ENCODE measurements around the gene MGAT1. TPM values are rescaled to one million over a fixed set of nuclear protein-coding genes. Genes with fewer than 3 reads are reported as not detected.

Gene MGAT1
- polyA plus RNA-seq, 1 donor from 2014 or later, result 31.8 TPM

DNA sequence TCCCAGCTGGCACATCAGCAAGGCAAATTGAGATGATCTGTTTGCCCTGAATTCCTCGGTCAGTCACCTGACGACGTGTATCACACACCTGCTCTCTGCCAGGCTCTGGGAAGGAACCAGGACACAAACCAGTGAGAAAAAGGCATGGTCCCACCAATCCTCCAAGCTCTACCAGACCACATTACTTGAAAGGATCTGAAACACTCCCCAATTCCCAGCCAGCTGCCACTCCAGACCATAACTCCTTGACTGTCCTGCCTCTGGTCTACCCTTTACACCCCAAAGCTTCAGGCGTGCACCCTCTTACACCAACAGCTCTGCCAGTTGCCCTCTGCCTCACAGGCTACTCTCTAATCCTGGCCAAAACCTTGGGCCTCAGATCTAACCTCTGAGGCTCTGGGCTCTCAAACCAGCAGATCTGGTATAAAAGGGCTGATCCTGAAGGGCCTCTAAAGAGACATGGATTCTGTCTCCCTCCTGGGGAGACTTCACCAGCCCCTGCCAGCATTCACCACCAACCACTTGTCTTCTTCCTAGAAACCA lies 6.8 kb downstream of the MGAT1 start:
- no peaks in the 10 kb centered on the region for H3K9me2 ChIP-seq (ENCODE audit: insufficient read depth, low read length)
- H3K27ac ChIP-seq (ENCODE audit: low read length), result no peak overlapping the region
- H3K27me3 ChIP-seq (ENCODE audit: insufficient read depth, low read depth, low read length), result no peaks in the 10 kb centered on the region
- H3K4me3 ChIP-seq (ENCODE audit: low read length), result no peak overlapping the region
- no peaks in the 10 kb centered on the region for H4K20me1 ChIP-seq (ENCODE audit: insufficient read depth)
- no peaks in the 10 kb centered on the region for H3K9me3 ChIP-seq (ENCODE audit: low read length)
- H3K9ac ChIP-seq (ENCODE audit: low read length), result no peak overlapping the region
- no peak overlapping the region for H2AFZ ChIP-seq (ENCODE audit: low read depth, low read length)
- H3K4me2 ChIP-seq (ENCODE audit: low read length), result no peak overlapping the region
- H3K79me2 ChIP-seq (replicated peaks; ENCODE audit: insufficient read depth, low read length), result peaks cover 23% of the 10 kb centered on the region
- TF ChIP-seq TAF1 (IDR thresholded peaks at IDR 0.05; ENCODE audit: low read depth) (no peak), EZH2 (IDR thresholded peaks at IDR 0.05; ENCODE audit: borderline replicate concordance, insufficient read depth, low read length, poor library complexity, severe bottlenecking) (no peak), MXI1 (conservative IDR thresholded peaks at IDR 0.05; ENCODE audit: poor library complexity, severe bottlenecking) (no peak), POLR2AphosphoS5 (IDR thresholded peaks at IDR 0.05) (no peak), RAD21 (conservative IDR thresholded peaks at IDR 0.05) (no peak), EP300 (conservative IDR thresholded peaks at IDR 0.05; ENCODE audit: poor library complexity, severe bottlenecking) (no peak)
- TF ChIP-seq, protein P1, sequence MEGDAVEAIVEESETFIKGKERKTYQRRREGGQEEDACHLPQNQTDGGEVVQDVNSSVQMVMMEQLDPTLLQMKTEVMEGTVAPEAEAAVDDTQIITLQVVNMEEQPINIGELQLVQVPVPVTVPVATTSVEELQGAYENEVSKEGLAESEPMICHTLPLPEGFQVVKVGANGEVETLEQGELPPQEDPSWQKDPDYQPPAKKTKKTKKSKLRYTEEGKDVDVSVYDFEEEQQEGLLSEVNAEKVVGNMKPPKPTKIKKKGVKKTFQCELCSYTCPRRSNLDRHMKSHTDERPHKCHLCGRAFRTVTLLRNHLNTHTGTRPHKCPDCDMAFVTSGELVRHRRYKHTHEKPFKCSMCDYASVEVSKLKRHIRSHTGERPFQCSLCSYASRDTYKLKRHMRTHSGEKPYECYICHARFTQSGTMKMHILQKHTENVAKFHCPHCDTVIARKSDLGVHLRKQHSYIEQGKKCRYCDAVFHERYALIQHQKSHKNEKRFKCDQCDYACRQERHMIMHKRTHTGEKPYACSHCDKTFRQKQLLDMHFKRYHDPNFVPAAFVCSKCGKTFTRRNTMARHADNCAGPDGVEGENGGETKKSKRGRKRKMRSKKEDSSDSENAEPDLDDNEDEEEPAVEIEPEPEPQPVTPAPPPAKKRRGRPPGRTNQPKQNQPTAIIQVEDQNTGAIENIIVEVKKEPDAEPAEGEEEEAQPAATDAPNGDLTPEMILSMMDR (IDR thresholded peaks at IDR 0.05; ENCODE audit: poor library complexity, severe bottlenecking), result no peak
- TF ChIP-seq, protein P2, sequence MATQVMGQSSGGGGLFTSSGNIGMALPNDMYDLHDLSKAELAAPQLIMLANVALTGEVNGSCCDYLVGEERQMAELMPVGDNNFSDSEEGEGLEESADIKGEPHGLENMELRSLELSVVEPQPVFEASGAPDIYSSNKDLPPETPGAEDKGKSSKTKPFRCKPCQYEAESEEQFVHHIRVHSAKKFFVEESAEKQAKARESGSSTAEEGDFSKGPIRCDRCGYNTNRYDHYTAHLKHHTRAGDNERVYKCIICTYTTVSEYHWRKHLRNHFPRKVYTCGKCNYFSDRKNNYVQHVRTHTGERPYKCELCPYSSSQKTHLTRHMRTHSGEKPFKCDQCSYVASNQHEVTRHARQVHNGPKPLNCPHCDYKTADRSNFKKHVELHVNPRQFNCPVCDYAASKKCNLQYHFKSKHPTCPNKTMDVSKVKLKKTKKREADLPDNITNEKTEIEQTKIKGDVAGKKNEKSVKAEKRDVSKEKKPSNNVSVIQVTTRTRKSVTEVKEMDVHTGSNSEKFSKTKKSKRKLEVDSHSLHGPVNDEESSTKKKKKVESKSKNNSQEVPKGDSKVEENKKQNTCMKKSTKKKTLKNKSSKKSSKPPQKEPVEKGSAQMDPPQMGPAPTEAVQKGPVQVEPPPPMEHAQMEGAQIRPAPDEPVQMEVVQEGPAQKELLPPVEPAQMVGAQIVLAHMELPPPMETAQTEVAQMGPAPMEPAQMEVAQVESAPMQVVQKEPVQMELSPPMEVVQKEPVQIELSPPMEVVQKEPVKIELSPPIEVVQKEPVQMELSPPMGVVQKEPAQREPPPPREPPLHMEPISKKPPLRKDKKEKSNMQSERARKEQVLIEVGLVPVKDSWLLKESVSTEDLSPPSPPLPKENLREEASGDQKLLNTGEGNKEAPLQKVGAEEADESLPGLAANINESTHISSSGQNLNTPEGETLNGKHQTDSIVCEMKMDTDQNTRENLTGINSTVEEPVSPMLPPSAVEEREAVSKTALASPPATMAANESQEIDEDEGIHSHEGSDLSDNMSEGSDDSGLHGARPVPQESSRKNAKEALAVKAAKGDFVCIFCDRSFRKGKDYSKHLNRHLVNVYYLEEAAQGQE (IDR thresholded peaks at IDR 0.05; ENCODE audit: borderline replicate concordance), result no peak
- H3F3A ChIP-seq (ENCODE audit: insufficient read depth, low read length, poor library complexity, severe bottlenecking), result no peaks in the 10 kb centered on the region
- H3K36me3 ChIP-seq (ENCODE audit: insufficient read depth, low read length), result no peaks in the 10 kb centered on the region

DNA sequence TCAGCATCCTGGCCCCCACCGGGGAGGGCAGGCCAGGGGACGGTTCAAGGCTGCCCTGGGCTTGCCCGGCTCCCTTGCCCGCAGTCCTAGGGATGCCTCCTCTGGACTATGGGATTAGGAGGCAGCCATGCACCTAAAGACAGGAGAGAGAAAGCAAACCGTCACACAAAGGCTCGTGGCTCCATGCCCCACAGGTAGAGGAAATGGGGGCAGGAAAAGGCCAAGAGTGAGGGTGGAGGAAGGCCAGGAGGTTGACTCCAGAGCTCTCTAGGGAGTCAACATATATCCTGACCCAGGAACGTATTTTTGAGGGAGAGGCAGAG lies 9.7 kb downstream of the MGAT1 start:
- no peak overlapping the region for H3K9ac ChIP-seq (ENCODE audit: low read length)

More for the DNA sequence above, 9.7 kb downstream of the MGAT1 start:
- Histone ChIP-seq H3F3A (ENCODE audit: insufficient read depth, low read length, poor library complexity, severe bottlenecking) (no peaks in the 10 kb centered on the region), H3K9me2 (ENCODE audit: insufficient read depth, low read length) (no peaks in the 10 kb centered on the region), H4K20me1 (ENCODE audit: insufficient read depth) (no peaks in the 10 kb centered on the region), H3K27me3 (ENCODE audit: insufficient read depth, low read depth, low read length) (no peaks in the 10 kb centered on the region), H2AFZ (ENCODE audit: low read depth, low read length) (no peak overlapping the region), H3K36me3 (ENCODE audit: insufficient read depth, low read length) (no peaks in the 10 kb centered on the region), H3K4me2 (ENCODE audit: low read length) (no peak overlapping the region), H3K9me3 (ENCODE audit: low read length) (no peaks in the 10 kb centered on the region), H3K4me3 (ENCODE audit: low read length) (no peak overlapping the region), H3K27ac (ENCODE audit: low read length) (no peak overlapping the region), H3K79me2 (replicated peaks; ENCODE audit: insufficient read depth, low read length) (peaks cover 8% of the 10 kb centered on the region)
- TF ChIP-seq EZH2 (IDR thresholded peaks at IDR 0.05; ENCODE audit: borderline replicate concordance, insufficient read depth, low read length, poor library complexity, severe bottlenecking), result no peak
- TF ChIP-seq, protein P1 (IDR thresholded peaks at IDR 0.05; ENCODE audit: poor library complexity, severe bottlenecking), result no peak
- TF ChIP-seq MXI1 (conservative IDR thresholded peaks at IDR 0.05; ENCODE audit: poor library complexity, severe bottlenecking), result no peak
- TF ChIP-seq, protein P2 (IDR thresholded peaks at IDR 0.05; ENCODE audit: borderline replicate concordance), result no peak
- no peak for TF ChIP-seq POLR2AphosphoS5 (IDR thresholded peaks at IDR 0.05)
- no peak for TF ChIP-seq TAF1 (IDR thresholded peaks at IDR 0.05; ENCODE audit: low read depth)
- TF ChIP-seq EP300 (conservative IDR thresholded peaks at IDR 0.05; ENCODE audit: poor library complexity, severe bottlenecking), result no peak
- no peak for TF ChIP-seq RAD21 (conservative IDR thresholded peaks at IDR 0.05)
- TF ChIP-seq SMC3 (conservative IDR thresholded peaks at IDR 0.05; ENCODE audit: poor library complexity), result no peak
